Mucosa of descending colon (tissue), 3 donors: ENCODE measurements around the gene ZNF827. TPM values are rescaled to one million over a fixed set of nuclear protein-coding genes. Genes with fewer than 3 reads are reported as not detected.
A peak's percentile ranks its signal among the peaks of the same experiment; 100 is the strongest.

Experiments
- ATAC-seq: fragments of 200-7000 bp; cut with Tn5 transposase; one replicate; pipeline ENCODE4 v1.9.1; 2020; ENCODE audit warnings: mild to moderate bottlenecking, moderate library complexity
- DNase-seq, 3 donors: peaks; one replicate each; pipeline ENCODE4 v3.0.0-alpha.2; 2020
- H3K36me3 ChIP-seq: fragments of 200-600 bp; one replicate; pipeline ENCODE4 v1.8.0; 2021; ENCODE audit warnings: low read depth, mild to moderate bottlenecking
- H3K4me1 ChIP-seq: fragments of 200-600 bp; one replicate; pipeline ENCODE4 v1.8.0; 2021; ENCODE audit warnings: low read depth, mild to moderate bottlenecking
- H3K4me3 ChIP-seq: fragments of 200-600 bp; one replicate; pipeline ENCODE4 v1.8.0; 2021; ENCODE audit warnings: mild to moderate bottlenecking
- H3K9me3 ChIP-seq: fragments of 200-600 bp; one replicate; pipeline ENCODE4 v1.8.0; 2021; ENCODE audit warnings: mild to moderate bottlenecking
- intact Hi-C, 2 donors: fragments of 100-400 bp; cut with DNase I in 1 of 2; cut with micrococcal nuclease in 1 of 2; formaldehyde crosslinking; loops; one replicate each; pipeline versions ENCODE4 v1.11.0 to v1.11.1; 2022; cut with DNase I, micrococcal nuclease
- total RNA-seq, 3 donors: library from RNA; stranded (reverse); fragmentation: NEBNext Ultra II Directional in 2 of 3; extraction: Animal tissue kit (Norgen Biotek cat#: 25700) in 2 of 3; gene quantifications; one replicate each; pipeline versions ENCODE4 v1.2.1 to v1.2.4, GENCODE V29; 2021 to 2023
- TF ChIP-seq, protein P1 (sequence below): fragments of 200-600 bp; IDR thresholded peaks from one replicate; pipeline ENCODE4 v1.8.0; 2022; ENCODE audit warnings: antibody characterized with exemption, mild to moderate bottlenecking
- donor health status: DM: no; HTN: no; CAD: no; lungs with moderate emphysema.
- donor health status: DM: no; HTN: no; CAD: no.
- donor health status: DM: no; HTN: yes; CAD: no.

ZNF827 gene
- total RNA-seq, 3 donors from 2014 or later: 21.9 to 37.4 (median 29.7) TPM

DNA sequence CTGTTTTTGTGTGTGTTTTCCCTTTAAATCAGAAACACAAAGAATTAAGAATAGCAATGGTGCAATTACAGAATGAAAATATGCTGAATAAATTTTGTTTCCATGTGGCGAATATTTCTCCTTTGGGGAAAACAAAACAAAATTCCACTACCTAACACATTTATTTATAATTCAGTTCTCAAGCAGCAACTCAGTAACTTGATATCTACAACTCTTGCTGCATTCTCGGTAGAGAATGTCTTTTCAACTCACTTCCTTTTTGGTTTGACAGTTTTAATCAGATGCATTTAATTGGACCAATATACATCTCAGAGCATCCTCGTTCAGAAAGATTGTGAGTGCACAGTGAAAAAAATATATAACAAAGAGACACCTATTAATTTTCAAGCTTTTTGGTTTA, 30.8 kb downstream of the ZNF827 start:
- ATAC-seq (no peak), DNase-seq (no peak)
- intact Hi-C loops: no loop called here
- TF ChIP-seq, protein P1, sequence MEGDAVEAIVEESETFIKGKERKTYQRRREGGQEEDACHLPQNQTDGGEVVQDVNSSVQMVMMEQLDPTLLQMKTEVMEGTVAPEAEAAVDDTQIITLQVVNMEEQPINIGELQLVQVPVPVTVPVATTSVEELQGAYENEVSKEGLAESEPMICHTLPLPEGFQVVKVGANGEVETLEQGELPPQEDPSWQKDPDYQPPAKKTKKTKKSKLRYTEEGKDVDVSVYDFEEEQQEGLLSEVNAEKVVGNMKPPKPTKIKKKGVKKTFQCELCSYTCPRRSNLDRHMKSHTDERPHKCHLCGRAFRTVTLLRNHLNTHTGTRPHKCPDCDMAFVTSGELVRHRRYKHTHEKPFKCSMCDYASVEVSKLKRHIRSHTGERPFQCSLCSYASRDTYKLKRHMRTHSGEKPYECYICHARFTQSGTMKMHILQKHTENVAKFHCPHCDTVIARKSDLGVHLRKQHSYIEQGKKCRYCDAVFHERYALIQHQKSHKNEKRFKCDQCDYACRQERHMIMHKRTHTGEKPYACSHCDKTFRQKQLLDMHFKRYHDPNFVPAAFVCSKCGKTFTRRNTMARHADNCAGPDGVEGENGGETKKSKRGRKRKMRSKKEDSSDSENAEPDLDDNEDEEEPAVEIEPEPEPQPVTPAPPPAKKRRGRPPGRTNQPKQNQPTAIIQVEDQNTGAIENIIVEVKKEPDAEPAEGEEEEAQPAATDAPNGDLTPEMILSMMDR: no peak
- Histone ChIP-seq H3K36me3 (no peaks in the 10 kb centered on the region), H3K4me1 (peaks cover 14% of the 10 kb centered on the region), H3K4me3 (no peak overlapping the region), H3K9me3 (no peaks in the 10 kb centered on the region)

DNA sequence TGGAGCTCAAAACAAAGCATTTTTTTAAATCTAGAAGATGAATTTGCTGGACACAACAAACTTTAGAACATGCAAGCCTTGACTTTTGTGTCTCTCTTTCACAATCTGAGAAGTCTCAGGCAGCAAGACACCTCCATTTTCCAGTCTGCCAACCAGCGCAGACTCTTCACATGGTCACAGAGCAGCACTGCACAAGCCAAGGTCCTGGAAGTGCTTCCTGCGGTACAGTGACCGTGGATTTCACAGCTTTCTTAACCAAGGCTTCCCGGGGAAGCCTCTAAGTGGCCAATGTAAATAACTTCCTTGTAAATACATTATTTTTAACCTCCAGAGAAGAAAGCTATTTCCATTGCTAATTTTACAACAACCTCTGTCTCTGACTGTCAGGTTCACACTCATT, 31.2 kb downstream of the ZNF827 start:
- peaks cover 14% of the 10 kb centered on the region for H3K4me1 ChIP-seq
- TF ChIP-seq, protein P1: no peak
- no peak overlapping the region for H3K4me3 ChIP-seq
- ATAC-seq: no peak
- DNase-seq: no peak
- H3K9me3 ChIP-seq: no peaks in the 10 kb centered on the region
- no peaks in the 10 kb centered on the region for H3K36me3 ChIP-seq
- intact Hi-C loops: no loop called here

DNA sequence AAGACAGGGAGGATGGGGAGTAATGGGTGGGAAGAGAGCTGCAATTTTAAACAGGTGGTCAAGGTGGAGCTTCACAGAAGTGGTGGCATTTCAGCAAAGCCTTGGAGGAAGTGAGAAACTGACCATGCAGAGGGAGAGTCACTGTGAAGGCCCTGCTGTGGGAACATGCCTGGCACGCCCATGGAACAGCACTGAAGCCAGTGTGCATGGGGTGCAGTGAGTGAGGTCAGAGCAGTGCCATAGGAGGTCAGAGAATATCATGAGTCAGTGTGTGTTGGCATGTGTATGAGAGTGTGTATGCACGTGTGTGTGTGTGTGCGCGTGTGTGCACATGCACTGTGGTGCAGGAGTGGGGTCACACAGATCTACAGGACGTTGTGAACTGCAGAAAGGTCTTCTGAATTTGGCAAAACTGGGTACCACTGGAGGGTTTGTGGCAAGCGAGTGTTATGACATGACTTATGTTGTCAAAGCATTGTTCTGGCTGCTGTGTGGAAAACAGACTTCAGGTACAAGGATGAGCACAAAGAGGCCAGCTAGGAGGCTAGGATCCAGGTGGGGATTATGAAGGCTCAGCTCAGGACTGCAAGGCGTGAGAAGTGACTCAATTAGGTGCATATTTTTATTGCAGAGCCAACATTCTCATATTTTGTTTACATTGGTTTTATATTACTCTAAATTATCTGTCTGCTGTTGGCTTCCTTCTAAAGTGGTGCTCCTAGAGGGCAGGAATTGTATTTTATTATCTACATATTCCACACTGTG, 34.0 kb downstream of the ZNF827 start:
- ATAC-seq (peak; percentile 72), DNase-seq (peak in 2 of 3 donors; percentile 24 to 57)
- TF ChIP-seq, protein P1: no peak
- H3K4me1 ChIP-seq: peaks cover 14% of the 10 kb centered on the region
- no peaks in the 10 kb centered on the region for H3K9me3 ChIP-seq
- H3K36me3 ChIP-seq: no peaks in the 10 kb centered on the region
- intact Hi-C loops: no loop called here
- no peak overlapping the region for H3K4me3 ChIP-seq

DNA sequence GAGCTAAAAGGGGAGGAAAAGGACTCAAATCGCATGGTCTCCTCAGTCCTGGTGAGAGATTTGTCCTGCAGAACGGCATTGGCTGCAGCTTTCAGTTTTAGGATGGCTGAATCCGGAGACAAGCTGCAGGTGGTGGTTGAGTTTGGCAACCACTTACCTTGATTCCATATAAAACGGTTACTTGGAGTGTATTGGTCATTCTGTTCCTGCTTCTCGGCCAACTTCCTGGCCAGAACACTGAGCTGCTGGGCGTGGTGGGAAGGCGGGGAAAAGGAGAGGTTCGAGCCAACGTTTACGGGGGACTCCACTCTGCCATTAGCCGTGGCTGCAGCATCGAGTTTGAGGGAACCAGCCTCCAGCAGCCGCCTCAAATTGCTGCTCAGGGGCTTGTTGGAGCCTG, 36.1 kb downstream of the ZNF827 start:
- TF ChIP-seq, protein P1: no peak
- Histone ChIP-seq H3K4me3 (no peak overlapping the region), H3K9me3 (no peaks in the 10 kb centered on the region), H3K4me1 (peaks cover 14% of the 10 kb centered on the region), H3K36me3 (no peaks in the 10 kb centered on the region)
- DNase-seq: no peak
- ATAC-seq: peak; percentile 46
- intact Hi-C loops: no loop called here

DNA sequence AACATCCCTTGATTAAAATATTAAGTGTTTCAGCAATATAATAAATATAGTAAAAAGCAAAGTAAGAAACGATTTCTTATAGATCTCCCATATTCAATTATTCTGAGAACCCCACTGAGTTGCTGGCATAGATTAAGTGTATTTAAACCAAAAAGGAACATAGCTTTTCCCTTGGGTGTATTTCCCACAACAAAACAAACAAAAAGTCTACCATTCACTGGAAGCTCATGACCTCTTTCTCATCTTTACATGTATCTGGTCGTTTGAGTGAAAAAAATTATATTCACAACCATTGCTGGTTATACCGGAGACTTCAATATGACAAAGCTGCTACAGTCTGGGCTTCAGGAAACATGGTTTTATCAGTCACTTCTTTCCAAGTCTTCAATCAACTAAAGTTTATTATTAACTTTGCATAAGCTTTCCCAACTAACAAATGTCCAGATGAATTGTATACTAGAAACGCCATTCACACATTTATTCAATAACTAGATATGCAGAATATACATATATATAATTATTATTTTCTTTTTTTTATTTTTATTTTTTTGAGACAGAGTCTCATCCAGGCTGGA, 38.6 kb downstream of the ZNF827 start:
- no peak for DNase-seq
- H3K4me1 ChIP-seq: peaks cover 9% of the 10 kb centered on the region
- no peak for ATAC-seq
- H3K9me3 ChIP-seq: no peaks in the 10 kb centered on the region
- intact Hi-C loops: no loop called here
- H3K36me3 ChIP-seq: no peaks in the 10 kb centered on the region
- H3K4me3 ChIP-seq: no peak overlapping the region
- TF ChIP-seq, protein P1: no peak
